ENCODE data around the gene ANO8.
"Not testable (repeated sequence)": the region's sequence is repeated elsewhere in the genome, so short reads cannot be mapped to it uniquely, and the experiment has no call there.

The ANO8 gene

DNA sequence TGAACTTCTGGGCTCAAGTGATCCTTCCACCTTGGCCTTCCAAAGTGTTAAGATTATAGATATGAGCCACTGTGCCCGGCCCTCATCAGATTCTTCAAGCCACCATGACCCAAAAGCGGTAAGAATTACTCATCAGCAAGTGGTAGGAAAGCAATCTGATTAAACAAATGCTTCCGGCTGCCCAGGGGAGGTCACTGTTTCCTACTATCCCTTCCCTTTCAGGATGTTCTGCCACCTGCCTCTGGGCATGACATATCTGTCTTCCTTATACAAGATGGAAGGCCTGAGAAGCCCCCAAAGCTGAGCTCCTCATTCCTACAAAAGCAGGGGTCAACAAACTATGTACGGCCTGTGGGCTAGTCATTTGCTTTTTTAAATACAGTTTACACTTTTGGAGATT lies 38.4 kb downstream of the ANO8 start:
- DNase-seq (ENCODE audit: insufficient read length, low spot score): no peak
- no peak for FAIRE-seq
- TF ChIP-seq TAF1 (IDR thresholded peaks at IDR 0.05; ENCODE audit: low read depth, low read length) (no peak), SPI1 (IDR thresholded peaks at IDR 0.05; ENCODE audit: low read depth, low read length) (no peak), POLR2AphosphoS5 (IDR thresholded peaks at IDR 0.05; ENCODE audit: low read depth, low read length) (no peak), POLR2A (IDR thresholded peaks at IDR 0.05; ENCODE audit: low read depth, low read length) (no peak), POU2F2 (IDR thresholded peaks at IDR 0.05; ENCODE audit: low read depth, low read length) (no peak), PAX5 (IDR thresholded peaks at IDR 0.05; ENCODE audit: insufficient read depth, low read length, severe bottlenecking) (no peak)

DNA sequence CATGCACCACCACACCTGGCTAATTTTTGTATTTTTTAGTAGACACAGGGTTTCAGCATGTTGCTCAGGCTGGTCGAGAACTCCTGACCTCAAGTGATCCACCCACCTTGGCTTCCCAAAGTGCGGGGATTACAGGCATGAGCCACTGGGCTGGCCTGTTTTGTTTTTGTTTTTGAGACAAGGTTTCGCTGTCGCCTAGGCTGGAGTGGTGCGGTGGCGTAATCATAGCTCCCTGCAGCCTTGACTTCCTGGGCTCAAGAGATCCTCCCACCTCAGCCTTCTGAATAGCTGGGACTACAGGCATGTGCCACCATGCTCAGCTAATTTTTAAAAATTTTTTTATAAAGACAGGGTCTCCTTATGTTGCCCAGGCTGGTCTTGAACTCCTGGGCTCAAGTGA lies 39.1 kb downstream of the ANO8 start:
- FAIRE-seq: not testable (repeated sequence)

DNA sequence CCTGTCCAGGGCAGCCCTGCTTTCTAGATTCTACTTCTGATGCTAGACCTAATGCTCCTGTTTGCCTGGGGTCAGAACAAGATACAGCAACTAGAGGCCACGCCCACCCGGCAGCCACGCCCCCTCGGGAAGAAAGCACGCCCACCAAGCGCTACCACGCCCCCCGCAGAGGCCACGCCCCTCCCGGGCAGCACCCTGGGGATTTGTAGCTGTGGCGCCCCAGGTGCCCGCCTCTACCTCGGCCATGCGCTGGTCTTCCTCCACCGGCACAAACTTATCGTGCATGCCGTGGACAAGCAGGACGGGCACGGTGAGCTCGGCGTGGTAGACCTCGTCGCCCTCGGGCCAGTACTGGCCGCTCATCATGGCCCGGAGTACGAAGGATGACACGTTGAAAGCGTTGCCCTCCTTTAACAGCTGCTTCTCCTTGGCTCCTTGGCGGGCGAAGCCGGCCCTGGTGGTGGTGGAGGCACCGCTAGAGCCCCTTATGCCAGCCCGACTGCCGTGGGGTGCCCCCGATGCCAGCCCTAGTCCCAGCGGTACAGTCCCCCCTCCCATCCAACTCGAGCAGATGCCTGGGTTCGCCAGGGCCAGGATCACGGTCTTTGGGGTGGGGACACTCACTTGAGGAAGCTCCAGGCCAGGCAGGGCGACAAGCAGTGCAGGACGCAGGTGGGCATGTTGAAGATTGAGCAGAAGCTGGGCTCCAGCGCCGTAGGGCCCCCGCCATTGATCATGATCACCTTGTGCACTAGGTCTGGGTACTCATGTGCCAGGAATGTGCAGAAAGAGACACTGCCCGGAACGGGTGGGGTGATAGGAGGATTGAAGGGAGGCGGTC lies 40.4 kb downstream of the ANO8 start:
- TF ChIP-seq POLR2A (IDR thresholded peaks at IDR 0.05; ENCODE audit: low read depth, low read length) (no peak), POU2F2 (IDR thresholded peaks at IDR 0.05; ENCODE audit: low read depth, low read length) (no peak), TAF1 (IDR thresholded peaks at IDR 0.05; ENCODE audit: low read depth, low read length) (no peak), PAX5 (IDR thresholded peaks at IDR 0.05; ENCODE audit: insufficient read depth, low read length, severe bottlenecking) (no peak), POLR2AphosphoS5 (IDR thresholded peaks at IDR 0.05; ENCODE audit: low read depth, low read length) (no peak), SPI1 (IDR thresholded peaks at IDR 0.05; ENCODE audit: low read depth, low read length) (no peak)
- peak; percentile 62 for DNase-seq (ENCODE audit: insufficient read length, low spot score)
- FAIRE-seq: peak; percentile 56

More for the DNA sequence above, 39.1 kb downstream of the ANO8 start:
- DNase-seq (ENCODE audit: insufficient read length, low spot score): not testable (repeated sequence)

DNA sequence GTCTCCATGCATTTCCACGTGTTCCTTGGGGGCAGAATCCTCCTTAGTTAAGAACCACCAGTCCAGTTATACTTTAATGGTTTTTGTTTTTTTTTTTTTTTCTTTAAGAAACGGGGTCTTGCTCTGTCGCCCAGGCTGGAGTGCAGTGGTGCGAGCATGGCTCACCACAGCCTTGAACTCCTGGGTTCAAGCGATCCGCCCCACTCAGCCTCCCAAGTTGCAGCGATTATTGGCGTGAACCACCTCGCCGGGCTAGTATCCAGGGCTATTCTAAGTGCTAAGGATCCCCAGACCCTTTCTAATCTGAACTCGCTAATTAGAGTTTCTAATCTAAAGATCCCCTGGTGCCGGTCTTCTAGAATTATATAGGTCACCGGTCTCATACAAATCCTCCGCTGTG lies 41.0 kb downstream of the ANO8 start:
- DNase-seq (ENCODE audit: insufficient read length, low spot score) (no peak), FAIRE-seq (no peak)
- TF ChIP-seq POU2F2 (IDR thresholded peaks at IDR 0.05; ENCODE audit: low read depth, low read length) (no peak), POLR2AphosphoS5 (IDR thresholded peaks at IDR 0.05; ENCODE audit: low read depth, low read length) (no peak), POLR2A (IDR thresholded peaks at IDR 0.05; ENCODE audit: low read depth, low read length) (no peak), PAX5 (IDR thresholded peaks at IDR 0.05; ENCODE audit: insufficient read depth, low read length, severe bottlenecking) (no peak), TAF1 (IDR thresholded peaks at IDR 0.05; ENCODE audit: low read depth, low read length) (no peak), SPI1 (IDR thresholded peaks at IDR 0.05; ENCODE audit: low read depth, low read length) (no peak)

DNA sequence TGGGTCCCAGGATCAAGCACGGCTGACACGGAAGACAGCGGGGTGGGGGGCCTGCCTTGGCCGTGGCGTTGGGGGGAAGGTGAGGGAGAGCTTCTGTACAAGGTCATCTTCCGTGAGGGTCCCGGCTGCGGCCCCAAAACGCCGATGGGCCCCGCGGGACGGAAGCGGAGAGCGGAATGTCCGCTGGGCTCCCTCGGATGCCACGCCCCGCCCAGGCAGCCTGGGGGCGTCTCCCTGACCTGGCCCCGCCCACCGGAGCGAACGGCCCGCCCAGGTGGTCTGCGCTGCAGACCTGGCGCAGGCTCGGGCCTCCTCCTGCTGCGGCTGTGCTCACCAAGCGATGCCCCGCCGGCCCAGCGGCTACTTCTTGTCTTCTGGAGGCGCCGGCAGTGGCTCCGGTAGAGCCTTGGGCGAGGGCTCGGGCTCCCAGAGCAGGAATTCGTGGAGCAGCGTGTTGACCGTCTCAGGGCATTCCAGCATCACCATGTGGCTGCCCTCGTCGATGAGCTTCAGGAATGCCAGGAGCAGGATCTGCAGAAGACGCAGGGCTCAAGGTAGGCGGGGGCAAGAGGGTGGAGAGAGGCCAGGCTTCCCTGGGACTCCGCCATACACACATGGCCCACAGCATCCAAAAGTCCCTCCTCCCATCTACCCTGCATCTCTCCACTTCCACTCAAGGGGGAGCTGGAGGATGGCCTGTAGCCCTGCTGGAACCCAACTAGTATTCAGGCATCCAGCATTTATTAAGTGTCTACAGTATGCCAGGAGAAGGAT lies 42.2 kb downstream of the ANO8 start:
- no peak for TF ChIP-seq TAF1 (IDR thresholded peaks at IDR 0.05; ENCODE audit: low read depth, low read length)
- TF ChIP-seq POU2F2 (IDR thresholded peaks at IDR 0.05; ENCODE audit: low read depth, low read length): peak; percentile 54; the same call in 1 of the 2 replicates
- FAIRE-seq: peak; percentile 96

DNA sequence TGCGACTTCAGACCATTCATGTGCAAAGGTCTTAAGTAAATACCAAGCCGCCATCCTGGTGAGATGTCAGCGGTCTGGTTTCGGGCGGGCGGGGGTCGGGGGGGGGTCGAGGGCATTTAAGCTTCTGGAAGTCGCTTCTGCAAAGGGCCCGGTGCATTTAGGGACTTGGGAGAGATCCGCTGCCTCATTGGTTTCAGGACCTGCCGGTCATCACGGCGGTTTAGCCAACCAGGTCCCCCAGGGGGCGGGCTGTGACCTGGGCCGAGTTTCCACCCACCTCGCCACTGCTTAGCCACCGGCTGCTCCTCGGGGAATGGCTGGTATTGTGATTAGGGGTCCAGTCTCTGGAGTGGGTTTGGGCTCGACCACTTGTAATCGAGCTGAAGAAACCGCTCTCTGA lies 45.2 kb downstream of the ANO8 start:
- TF ChIP-seq TAF1 (IDR thresholded peaks at IDR 0.05; ENCODE audit: low read depth, low read length) (no peak), SPI1 (IDR thresholded peaks at IDR 0.05; ENCODE audit: low read depth, low read length) (no peak), POLR2AphosphoS5 (IDR thresholded peaks at IDR 0.05; ENCODE audit: low read depth, low read length) (no peak), POU2F2 (IDR thresholded peaks at IDR 0.05; ENCODE audit: low read depth, low read length) (no peak), POLR2A (IDR thresholded peaks at IDR 0.05; ENCODE audit: low read depth, low read length) (no peak), PAX5 (IDR thresholded peaks at IDR 0.05; ENCODE audit: insufficient read depth, low read length, severe bottlenecking) (no peak)
- peak; percentile 77 for DNase-seq (ENCODE audit: insufficient read length, low spot score)
- FAIRE-seq: peak; percentile 41

More for the DNA sequence above, 42.2 kb downstream of the ANO8 start:
- DNase-seq (ENCODE audit: insufficient read length, low spot score): peak; percentile 98

DNA sequence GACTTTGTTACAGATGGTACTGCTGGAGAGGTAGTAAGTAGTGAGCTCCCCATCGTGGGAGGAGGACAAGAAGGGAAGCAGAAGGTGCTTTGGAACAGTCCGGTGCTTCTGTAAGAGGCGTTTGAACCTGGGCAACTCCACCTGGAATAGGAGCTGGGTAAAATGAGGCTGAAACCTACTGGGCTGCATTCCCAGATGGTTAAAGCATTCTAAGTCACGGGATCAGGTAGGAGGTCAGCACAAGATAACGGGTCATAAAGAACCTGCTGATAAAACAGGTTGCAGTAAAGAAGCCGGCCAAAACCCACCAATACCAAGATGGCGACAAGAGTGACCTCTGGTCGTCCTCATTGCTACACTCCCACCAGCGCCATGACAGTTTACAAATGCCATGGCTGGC lies 47.9 kb downstream of the ANO8 start:
- no peak for FAIRE-seq
- no peak for TF ChIP-seq SPI1 (IDR thresholded peaks at IDR 0.05; ENCODE audit: low read depth, low read length)
- TF ChIP-seq TAF1 (IDR thresholded peaks at IDR 0.05; ENCODE audit: low read depth, low read length): no peak
- no peak for TF ChIP-seq PAX5 (IDR thresholded peaks at IDR 0.05; ENCODE audit: insufficient read depth, low read length, severe bottlenecking)
- TF ChIP-seq POLR2AphosphoS5 (IDR thresholded peaks at IDR 0.05; ENCODE audit: low read depth, low read length): no peak
- TF ChIP-seq POU2F2 (IDR thresholded peaks at IDR 0.05; ENCODE audit: low read depth, low read length): no peak
- TF ChIP-seq POLR2A (IDR thresholded peaks at IDR 0.05; ENCODE audit: low read depth, low read length): no peak
- no peak for DNase-seq (ENCODE audit: insufficient read length, low spot score)

DNA sequence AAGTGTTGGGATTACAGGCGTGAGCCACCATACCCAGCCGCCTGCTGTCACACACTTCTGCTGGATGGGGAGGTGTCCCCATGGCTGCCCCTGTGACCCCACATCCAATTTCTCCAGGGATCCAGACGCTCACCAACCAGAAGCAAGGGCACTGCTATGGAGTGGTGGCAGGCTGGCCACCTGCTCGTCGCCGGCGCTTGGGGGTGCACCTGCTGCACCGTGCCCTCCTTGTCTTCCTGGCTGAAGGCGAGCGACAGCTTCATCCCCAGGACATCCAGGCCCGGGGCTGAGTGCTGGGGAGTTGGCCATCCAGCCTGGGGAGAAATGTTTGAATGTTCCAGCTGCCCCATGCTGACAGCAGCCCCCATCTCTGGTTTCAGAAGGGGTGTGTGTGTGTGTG lies 48.4 kb downstream of the ANO8 start:
- no peak for DNase-seq (ENCODE audit: insufficient read length, low spot score)

DNA sequence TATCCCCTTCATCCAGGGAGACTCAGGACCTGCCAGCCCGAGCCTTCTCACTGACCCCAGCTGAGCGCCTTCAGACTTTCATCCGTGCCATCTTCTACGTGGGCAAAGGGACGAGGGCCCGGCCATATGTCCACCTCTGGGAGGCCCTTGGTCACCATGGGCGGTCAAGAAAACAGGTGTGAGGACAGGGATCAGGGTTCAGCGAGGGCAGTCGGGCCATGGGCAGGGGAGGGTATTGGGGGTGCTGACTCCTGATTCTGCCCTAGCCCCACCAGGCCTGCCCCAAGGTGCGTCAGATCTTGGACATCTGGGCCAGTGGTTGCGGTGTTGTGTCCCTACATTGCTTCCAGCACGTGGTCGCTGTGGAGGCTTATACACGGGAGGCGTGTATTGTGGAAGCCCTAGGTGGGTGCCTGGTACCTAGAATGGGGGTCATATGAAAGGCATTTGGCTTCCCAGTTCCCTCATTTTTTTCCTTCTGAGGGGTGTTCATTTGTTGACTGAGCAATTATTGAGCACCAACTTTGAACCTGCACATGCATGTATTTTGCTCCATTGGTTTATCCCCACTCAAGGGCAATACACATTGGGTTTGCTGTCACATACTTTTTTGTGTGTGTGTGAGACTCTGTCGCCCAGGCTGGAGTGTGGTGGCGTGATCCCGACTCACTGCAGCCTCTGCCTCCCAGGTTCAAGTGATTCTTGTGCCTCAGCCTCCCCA lies 49.1 kb downstream of the ANO8 start:
- FAIRE-seq: no peak
- no peak for DNase-seq (ENCODE audit: insufficient read length, low spot score)
- no peak for TF ChIP-seq TAF1 (IDR thresholded peaks at IDR 0.05; ENCODE audit: low read depth, low read length)
- no peak for TF ChIP-seq POLR2AphosphoS5 (IDR thresholded peaks at IDR 0.05; ENCODE audit: low read depth, low read length)
- no peak for TF ChIP-seq POU2F2 (IDR thresholded peaks at IDR 0.05; ENCODE audit: low read depth, low read length)

More for the DNA sequence above, 48.4 kb downstream of the ANO8 start:
- FAIRE-seq: no peak
- TF ChIP-seq POLR2A (IDR thresholded peaks at IDR 0.05; ENCODE audit: low read depth, low read length) (no peak), POU2F2 (IDR thresholded peaks at IDR 0.05; ENCODE audit: low read depth, low read length) (no peak)
